AG09319 (cell line): Measurements from ENCODE around the gene BSN.
"Not testable (repeated sequence)": the region's sequence is repeated elsewhere in the genome, so short reads cannot be mapped to it uniquely, and the experiment has no call there.

Experiments used
- DNase-seq: peaks from one replicate; pipeline ENCODE4 v3.0.0-alpha.2; 2010; ENCODE audit warnings: low read depth; ENCODE audit errors: extremely low read depth
- CTCF ChIP-seq: IDR thresholded peaks from 2 replicates; pipeline ENCODE4 v1.5.1; 2011; ENCODE audit warnings: low read depth, mild to moderate bottlenecking, inconsistent platforms, low read length, moderate library complexity

The BSN gene

GRCh38 chr3:49681543-49681942, 127.3 kb downstream of the BSN start:
- TF ChIP-seq CTCF = no peak
- no peak for DNase-seq

GRCh38 chr3:49683162-49683561, 128.9 kb downstream of the BSN start:
- TF ChIP-seq CTCF = no peak

GRCh38 chr3:49684453-49684852, 130.2 kb downstream of the BSN start:
- DNase-seq = not testable (repeated sequence)

More at GRCh38 chr3:49683162-49683561, 128.9 kb downstream of the BSN start:
- DNase-seq = no peak

GRCh38 chr3:49685103-49685502, 130.8 kb downstream of the BSN start:
- DNase-seq = not testable (repeated sequence)

- DNase-seq = not testable (repeated sequence)
These were observed 131.6 kb downstream of the BSN start for GRCh38 chr3:49685846-49686245.

GRCh38 chr3:49686346-49686745, 132.1 kb downstream of the BSN start:
- not testable (repeated sequence) for DNase-seq

GRCh38 chr3:49686769-49687423, 132.6 kb downstream of the BSN start:
- not testable (repeated sequence) for DNase-seq

- DNase-seq = not testable (repeated sequence)
These were observed 133.1 kb downstream of the BSN start for GRCh38 chr3:49687424-49687795.

- not testable (repeated sequence) for DNase-seq
These were observed 134.2 kb downstream of the BSN start for GRCh38 chr3:49688338-49689045.

- TF ChIP-seq CTCF = peak; percentile 46
- DNase-seq = peak; percentile 73
These were observed 135.0 kb downstream of the BSN start, which contains the start of the genes MST1 and RNF123 for GRCh38 chr3:49689046-49689907. Gene MST1, minus strand, starts transcription at chr3:49689474. Its CDS starts 783 bp downstream, at chr3:49688691. Gene RNF123, plus strand, starts transcription at chr3:49689557. Its CDS starts 1,609 bp downstream, at chr3:49691166.

GRCh38 chr3:49689908-49690624, 135.8 kb downstream of the BSN start:
- not testable (repeated sequence) for DNase-seq

GRCh38 chr3:49690856-49691255, 136.6 kb downstream of the BSN start:
- not testable (repeated sequence) for DNase-seq

- DNase-seq = not testable (repeated sequence)
These were observed 137.2 kb downstream of the BSN start for GRCh38 chr3:49691481-49691880.

- not testable (repeated sequence) for DNase-seq
These were observed 140.3 kb downstream of the BSN start for GRCh38 chr3:49694409-49695070.

GRCh38 chr3:49695350-49696015, 141.2 kb downstream of the BSN start:
- DNase-seq = not testable (repeated sequence)
